Hepatocyte (in vitro differentiated cells): ENCODE measurements around the gene CELSR1.

Source experiments
- CTCF ChIP-seq: fragments of 200-600 bp; sonication (generic); IDR thresholded peaks from 2 replicates; pipeline ENCODE4 v1.5.1; 2016; ENCODE audit warnings: antibody characterized with exemption, mild to moderate bottlenecking; ENCODE audit not compliant: poor library complexity
- EZH2 ChIP-seq: fragments of 200-600 bp; sonication (generic); IDR thresholded peaks from 2 replicates; pipeline ENCODE4 v1.6.1; 2016; ENCODE audit warnings: antibody characterized with exemption, mild to moderate bottlenecking, borderline replicate concordance
- EZH2phosphoT487 ChIP-seq: fragments of 200-600 bp; sonication (generic); IDR thresholded peaks from one replicate; pipeline ENCODE4 v1.6.1; 2018; ENCODE audit warnings: antibody characterized with exemption, mild to moderate bottlenecking, low read depth, moderate library complexity; ENCODE audit not compliant: unreplicated experiment, severe bottlenecking

GRCh38 chr22:46414704-46415103 is 122.7 kb downstream of the CELSR1 start:
- TF ChIP-seq CTCF (no peak), EZH2 (no peak), EZH2phosphoT487 (no peak)
